Measurements from ENCODE around the gene STXBP6.

STXBP6 gene

DNA sequence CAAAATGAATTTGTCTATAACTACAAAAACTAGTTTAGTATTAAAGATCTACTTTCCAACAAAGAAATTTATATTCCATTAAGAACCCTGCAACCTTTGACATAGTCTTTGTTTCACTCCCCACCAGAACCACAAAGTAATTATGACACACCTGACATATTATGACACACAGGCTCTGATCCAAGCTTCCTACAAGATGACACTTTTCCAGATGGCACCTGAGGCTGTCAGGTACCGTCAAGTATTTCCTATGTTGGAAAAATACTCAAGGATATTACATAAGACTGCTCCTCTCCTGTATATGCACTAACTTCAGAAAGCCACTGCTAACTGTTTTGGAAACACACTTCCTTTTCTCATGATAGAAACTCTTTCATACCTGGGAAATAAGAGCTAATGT lies 38.9 kb downstream of the STXBP6 start:
- DNase-seq = no peak

DNA sequence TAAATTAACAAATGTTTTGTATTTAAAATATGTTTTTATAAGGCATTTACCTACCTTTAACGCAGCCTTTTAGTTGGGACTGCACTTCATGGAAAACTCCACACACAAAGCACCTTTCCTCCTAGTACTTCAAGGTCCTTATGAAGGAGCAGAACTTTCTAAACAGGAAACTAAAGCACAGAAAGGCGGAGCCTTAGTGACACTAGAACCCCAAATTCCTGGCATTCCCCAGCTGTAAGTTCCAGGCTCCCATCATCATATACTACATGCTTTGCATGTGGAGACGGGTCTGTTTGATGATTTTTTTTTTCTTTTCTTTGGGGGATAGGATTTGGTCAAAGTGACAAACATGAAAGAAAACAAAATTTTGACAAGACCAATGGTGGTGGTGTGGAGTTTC lies 39.5 kb downstream of the STXBP6 start:
- DNase-seq = no peak

DNA sequence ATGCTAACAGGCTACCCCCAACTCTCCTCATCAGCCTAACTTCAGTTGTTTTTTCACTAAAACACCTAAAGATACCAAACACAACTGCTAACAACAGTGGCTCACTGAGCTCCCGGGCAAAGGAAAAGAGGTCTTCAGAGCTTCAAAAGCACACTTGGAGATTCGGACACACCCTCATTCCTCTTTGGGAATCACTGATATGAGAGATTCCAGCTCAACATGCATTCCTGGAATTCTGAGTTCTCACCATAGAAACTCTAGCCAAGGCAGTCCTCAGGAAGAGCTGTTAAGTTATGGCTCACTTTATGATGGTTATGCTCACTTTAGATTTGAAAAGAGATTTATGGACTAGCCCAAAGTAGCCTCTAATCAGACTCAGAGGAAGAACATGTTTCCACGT lies 40.1 kb downstream of the STXBP6 start:
- DNase-seq = no peak

DNA sequence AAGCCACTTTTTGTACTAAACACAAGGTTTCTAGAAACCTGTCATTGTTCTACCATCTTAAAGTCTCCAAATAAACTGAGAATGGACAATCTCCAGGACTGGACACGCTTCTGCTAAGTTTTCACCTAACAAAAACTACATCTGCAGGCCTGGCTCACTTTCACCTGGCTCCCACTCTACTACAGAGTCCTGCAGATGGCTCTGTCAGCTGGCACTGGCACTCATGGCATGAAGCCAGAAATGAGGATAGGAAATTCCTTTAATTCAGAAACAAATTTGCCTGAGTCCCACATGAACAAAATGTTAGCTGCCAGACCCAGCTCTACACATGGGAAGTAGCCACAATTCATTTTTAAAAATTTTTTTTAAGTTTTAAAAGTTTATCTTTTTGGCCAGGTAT lies 42.1 kb downstream of the STXBP6 start:
- peak; percentile 40 for DNase-seq

DNA sequence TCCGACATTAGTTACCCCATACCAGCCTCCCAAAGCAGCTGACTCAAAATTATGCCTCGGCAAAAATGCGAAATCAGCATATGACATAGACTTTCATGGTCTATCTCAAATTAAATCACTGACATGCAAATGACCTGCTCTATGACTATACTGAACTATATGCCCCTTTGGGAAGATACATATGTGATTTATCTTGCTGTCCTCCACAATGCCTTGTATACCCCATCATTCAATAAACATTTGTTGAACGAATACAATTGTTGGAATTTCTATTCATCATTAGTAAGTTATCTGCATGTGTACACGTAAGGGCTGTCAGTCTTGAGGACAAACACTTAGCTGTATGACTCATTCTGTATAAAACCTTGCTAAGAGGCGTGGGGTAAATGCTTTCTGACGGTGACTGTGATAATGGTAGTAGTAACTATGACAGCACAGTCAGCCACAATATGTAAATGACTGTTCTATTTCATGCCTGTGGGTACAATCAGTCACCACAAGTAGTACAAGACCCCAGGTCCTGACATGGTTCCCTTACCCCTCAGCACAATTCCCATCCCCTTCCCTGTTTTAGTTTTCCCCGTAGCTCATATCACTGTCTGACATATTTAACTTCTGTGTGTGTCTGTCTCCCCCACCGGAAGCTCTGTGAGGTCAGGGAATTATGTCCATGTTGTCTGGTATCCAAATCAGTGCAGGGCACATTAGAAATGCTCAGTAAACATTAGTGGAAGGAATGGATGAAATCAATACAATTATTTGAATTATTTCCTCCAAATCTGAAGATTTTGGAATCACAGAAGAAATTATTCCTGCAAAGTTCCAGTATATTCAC lies 42.8 kb downstream of the STXBP6 start:
- DNase-seq = no peak

DNA sequence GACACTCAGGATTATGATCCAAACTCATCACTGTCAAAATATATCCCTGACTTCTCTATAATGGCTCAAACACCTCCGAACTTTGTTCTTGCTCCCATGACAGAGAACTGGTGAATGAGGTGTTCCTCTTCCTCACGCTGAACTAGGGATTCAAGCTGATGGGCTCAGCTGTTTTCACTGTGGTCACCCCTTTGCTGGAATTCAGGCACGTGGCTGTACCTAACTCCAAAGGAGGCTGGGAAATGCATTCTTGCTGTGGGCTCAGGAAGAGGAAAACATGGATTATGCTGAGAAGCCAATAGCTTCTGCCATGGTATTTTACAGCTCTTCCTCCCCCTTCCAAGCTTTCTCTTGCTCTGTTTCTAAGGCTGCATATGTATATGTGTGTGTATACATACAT lies 43.9 kb downstream of the STXBP6 start:
- DNase-seq = no peak

DNA sequence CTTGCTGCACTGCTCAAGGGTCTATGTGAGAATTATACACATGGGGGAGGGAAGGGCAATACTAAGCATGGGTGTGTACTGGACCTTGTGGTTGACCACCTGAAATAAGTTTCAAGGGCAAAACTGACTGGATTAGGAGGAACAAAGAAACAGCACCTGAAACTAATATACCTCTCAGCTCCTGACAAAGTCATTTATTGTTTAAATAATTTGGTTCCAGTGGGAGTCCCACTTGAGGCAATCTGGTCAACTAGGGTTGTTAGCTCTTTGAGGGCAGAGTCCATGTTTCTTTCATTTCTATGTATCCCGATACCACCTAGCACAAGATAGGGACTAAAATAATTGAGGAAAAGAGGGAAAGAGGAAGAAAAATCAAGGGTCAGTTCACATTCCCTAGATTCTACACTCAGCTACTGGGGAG lies 45.5 kb downstream of the STXBP6 start:
- no peak for DNase-seq

DNA sequence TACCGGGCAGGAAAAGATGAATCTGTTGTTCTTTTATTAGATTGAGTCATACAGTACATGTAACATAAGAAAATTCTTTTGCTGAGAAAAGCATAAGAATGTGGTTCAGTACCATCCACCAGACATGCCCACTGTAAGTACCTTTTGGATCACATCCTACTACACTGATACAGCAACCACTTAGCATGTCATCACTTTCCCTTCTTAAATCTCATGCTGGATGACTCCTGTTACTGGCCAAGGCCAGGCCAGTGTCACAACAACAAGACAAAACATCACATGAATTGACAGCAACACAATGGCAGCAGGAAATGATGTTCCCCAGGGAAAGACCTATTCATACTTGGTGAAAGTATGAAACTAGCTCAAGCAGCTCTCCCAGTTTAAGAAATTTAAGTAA lies 46.4 kb downstream of the STXBP6 start:
- DNase-seq = no peak

DNA sequence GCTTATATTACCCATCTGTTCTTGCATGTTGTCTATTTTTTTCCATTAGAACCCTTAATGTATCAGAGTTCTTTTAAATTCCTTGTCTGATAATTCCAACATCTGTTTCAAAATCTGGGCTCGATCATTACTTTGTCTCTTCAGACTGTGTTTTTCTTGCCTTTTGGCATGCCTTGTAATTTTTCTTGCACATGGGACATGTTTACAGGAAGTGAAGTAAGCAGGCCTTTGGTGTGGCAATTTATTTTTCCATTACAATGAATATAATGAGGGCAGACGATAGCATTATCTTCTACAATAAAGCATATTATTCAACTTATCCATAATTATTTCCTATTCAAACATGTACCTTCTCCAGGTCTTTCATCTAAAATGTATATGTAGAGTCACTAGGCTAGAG lies 48.3 kb downstream of the STXBP6 start:
- no peak for DNase-seq

DNA sequence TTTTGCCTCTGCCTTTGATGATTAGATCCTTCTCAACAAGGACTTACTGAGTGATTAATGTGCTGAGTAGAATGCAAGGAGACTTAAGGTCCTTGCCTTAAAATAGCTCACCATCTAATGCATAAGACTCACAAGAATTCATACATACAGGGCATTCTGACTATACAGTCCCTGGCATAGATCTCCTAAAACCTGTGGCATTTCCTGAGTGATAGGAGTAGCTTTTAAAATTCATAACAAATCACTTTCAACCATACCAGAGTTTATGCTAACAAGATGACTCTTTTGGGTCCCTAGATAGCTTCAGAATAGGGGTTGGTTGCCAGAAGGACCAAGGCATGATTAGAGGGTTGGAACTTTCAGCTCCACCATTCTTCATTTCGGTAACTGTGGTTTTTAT lies 48.8 kb downstream of the STXBP6 start:
- DNase-seq = no peak

DNA sequence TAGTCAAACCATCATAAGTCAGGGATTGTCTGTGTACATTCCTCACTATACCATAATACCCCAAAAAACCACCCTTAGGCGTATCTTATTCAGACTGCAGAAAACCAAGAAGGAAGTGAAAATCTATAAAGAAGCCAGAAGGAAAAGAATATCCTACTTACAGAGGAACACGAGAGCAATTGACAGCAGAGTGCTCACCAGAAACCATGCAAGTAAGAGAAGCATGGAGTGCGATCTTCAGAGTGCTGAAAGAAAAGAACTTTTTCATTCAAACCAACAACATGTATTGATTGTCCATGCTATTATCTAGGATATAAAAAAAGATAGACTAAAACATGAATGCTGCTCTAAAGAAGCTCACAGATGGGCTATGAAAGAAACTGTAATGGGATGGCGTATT lies 50.8 kb downstream of the STXBP6 start:
- no peak for DNase-seq

DNA sequence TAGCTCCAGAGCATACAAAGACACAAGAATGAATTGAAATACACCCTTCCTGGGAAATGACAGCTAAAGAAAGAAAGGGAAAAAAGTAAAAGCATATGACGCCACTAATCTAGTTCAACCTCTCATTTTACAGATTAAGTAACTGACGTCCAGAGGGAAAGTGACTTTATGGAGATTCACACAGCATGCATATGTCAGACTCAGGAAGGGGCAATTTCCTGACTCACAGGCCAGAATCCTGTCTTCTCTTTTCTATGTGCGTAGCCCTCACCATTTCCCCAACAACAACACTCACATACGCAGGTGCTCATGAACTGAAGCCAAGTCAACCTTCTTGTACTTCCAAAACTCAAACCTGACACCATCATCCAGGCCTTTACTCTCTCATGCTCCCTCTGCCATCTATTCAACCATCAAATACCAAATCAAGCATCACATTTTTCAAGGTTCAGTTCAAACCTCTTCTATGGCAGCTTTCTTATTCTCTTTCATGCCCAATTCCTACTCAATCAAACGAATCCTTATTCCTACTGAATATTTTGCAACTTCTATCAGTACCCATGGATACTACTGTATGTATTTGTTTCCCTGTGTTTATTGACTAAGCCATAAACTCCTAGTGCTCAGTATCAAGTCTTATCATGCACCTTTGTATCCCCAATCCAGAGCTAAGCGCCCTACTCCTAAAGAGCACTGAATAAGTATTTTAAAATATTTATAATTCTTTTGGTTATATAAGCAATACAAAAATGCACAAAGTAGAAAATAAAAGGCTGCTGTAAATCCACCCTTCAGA lies 52.8 kb downstream of the STXBP6 start:
- DNase-seq = no peak

DNA sequence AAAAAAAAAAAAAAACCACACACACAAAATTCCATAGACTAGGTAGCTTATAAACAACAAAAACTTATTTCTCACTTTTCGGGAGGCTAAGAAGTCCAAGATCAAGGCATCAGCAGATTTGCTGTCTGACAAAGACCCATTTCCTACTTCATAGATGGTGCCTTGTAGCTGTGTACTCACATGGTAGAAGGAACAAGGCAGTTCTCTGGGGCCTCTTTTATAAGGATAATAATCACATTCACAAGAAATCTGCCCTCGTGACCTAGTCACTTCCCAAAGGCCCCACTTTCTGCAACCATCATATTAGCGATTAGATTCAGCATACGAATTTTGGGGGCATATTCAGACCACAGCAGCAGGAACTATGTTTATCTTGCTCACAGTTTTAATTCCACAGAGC lies 54.9 kb downstream of the STXBP6 start:
- DNase-seq = no peak

DNA sequence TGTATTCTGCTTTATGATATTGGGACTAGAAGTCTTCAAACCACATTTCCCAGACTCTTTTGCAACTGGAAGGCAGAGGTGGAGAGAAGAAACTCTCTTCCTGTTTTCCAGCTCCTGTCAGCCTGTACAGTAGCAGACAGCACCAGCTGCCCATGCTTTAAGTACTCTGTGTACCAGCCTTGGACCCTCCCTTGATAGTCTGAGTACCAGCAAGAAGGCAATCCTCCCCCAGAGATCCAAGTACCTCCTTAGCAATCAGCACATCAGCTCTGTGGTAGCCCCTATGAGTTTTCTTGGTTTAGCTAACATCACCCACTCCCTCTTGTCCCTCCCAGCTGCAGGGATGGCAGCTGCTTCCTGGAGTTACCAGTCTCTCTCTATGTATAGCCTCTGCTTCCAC lies 56.3 kb downstream of the STXBP6 start:
- no peak for DNase-seq

DNA sequence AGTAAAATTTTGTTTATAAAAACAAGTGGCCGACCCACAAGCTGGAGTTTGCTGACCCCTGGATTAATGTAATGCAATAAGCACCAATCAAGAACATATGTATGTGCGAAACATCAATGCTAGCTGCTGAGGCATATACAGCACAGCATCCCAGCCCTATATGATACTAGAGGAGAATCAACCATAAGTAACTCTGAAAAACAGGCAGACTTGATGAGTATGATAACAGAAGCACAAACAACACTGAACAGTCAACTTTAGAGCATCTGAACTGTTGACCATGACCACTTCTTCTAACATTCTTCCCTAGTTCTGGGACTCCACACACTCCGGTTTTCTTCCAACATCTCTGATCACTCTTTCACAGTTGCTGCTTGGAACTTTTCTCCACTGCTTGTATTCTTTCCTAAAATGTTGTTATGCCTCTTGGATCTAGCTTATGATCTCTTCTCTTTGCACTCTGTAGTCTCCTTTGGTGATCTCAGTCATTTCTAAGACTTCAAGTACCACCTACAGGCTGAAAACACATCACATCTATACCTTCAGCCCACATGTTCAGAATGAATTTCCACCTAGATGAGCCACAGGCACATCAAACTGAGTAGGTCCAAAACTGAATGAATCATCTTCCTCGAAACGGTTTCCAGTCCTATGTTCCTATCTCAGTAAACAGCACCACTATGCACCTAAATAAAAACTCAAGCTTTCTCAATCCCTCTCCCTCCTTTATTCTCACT lies 57.2 kb downstream of the STXBP6 start:
- no peak for DNase-seq

DNA sequence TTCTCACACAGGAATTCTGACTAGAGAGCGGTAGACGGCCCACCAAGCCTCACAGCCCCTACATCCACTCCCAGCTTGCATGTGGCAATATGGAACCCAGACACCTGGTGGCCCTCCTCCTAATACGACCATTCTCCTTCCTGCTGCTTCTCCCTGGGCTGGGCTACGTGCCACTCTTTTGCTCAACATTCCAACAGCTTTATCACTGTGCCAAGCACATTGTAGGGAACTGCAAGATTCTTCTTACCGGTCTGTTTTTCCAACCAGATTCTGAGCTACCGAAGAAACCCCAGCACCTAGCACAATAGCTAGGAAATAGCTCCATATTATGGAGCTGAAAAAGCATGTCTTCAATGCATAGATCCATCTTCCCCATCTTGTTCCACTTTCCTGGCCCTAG lies 58.1 kb downstream of the STXBP6 start:
- no peak for DNase-seq

DNA sequence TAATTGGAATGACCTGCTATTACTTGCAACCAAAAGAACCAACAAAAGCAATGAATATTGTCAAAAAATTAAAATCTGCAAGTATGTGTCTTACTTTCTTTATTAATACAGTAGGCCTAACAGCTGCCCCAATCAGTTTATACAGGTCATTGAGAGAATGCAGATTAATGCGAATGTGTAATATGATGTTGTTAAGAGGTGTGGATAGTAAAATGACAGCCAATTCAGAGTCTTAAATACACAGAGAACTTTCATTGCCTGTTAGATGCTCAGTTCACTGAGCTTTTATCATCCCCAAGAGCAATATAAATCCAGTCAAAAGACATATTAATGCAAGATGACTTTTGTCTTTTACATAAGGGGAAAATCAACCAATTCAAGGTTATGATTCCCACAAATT lies 58.7 kb downstream of the STXBP6 start:
- no peak for DNase-seq

DNA sequence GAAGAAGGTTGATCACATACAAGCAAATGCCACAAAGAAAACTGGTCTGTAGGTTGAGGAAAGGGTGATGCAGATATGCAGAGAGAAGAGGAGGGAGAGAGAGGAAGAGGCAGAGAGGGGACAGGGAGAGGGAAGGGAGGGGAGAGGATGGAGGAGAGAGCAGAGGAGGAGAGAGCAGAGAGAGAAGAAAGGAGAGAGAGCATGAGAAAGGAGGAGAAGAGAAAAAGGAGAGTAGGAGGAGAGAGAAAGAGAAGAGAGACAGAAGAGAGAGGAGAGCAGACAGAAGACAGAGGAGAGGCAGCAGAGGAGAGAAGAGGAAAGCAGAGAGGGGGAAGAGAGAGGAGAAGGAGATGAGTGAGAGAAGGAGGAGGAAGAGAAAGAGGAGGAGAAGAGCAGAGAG lies 59.2 kb downstream of the STXBP6 start:
- no peak for DNase-seq

DNA sequence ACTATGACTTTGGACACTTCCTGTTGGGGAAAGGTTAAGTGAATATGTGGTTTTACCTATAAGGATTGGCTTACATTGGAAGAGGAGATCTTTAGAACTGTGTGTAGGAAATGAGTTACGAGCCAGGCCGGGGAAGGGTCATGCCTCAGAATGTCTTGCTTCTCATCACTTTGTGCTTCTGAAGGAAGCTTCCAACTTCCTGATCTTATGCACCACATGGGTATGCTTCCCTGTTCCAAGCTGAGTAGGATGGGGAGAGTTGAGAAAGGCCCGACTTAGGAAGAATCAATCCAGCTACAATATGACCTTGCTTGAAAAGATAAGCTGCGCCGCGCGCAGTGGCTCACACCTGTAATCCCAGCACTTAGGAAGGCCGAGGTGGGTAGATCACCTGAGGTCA lies 59.9 kb downstream of the STXBP6 start:
- no peak for DNase-seq

DNA sequence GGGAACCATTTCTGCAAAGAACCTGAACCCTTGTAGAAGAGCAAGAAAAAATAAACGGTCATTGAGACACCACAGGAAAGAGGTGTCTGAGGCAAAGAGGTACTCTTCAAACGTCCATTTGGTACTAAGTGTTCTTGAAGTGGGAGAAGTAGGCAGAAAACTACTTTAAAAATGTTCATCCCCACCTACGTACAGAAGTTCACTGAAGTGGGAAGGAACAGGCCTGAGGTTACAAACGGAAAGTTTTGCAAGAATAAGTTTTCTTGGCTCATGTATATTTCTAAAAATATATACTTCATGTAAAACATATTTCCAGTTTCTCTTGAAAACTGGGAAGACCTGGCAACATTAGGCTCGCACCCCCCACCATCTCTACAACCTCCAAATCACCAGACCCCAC lies 61.2 kb downstream of the STXBP6 start:
- no peak for DNase-seq

DNA sequence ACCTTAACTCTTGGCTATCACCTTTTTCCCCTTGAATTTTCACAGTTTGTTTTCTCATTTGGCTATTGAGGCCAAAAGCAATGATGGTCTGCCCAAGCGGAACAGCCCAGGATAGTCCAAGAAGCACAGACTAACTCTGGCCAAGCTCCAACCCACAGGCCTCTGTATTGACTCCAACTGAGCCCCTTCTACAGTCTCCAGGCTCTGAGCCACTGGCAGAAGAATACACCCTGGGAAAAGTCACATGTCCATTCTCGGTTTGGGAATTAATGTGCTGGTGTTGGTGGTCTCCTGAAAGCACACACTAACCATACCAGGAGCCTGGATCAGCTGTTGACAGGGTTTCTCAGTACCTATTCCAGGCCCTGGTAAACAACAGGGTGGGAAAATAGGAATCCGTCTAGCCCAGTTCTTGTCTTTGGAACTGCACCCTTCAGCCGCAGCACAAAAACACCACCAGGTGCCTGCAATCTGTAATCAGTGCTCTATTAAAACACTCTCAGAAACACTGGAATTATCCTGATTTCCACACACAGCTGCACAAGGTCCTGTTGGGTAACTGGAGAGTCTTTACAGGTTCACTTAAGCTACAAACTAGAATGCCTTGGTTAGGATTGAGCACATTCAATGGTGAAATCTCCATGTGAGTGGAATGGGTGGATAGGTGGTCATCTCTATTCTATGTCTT lies 63.6 kb downstream of the STXBP6 start:
- peak; percentile 60 for DNase-seq

DNA sequence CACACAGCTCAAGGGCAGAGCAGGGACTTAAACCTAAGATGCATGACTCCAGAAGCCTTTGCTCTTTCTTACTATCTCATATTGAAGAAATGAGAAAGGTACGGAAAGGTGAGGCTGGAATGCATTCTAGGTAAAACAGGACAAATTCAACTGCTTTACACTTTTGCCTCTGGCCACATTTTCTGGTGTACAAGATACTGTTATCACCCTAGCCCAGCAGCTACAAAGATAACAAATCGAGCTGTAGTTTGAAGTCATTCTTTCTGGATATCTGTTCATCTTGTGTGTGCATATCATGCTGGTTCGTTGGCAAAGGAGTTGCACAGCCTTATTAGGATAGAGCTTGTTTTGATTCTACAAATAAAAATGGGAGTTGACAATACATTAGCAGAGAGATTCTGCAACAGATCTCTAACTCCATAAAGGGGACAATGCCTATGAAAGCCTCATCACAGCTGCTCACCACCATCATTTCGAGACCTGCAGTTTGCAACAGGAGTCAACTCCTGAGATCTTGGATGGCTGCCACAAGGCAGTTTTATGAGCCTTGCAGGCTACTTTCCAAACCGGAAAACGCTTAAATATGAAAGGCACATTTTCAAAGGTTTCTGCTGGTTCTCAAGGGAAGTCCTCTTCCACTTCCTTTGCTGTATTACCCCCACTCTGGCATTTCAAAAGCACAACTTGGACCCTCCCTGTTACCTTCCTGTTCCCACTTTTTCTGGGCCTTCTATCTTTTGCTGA lies 64.9 kb downstream of the STXBP6 start:
- no peak for DNase-seq

Data from left hindlimb (tissue), 1 donor.